ENCODE measurements around the gene MAP3K20.
A peak's percentile ranks its signal among the peaks of the same experiment; 100 is the strongest.

- peak; percentile 73 to 85 for TF ChIP-seq CTCF (IDR thresholded peaks at IDR 0.05; ENCODE audit: extremely low read depth in 1 of 2, insufficient read depth in 1 of 2, low read depth in 1 of 2, low read length in 2 of 2)
- TF ChIP-seq POLR2A (IDR thresholded peaks at IDR 0.05; ENCODE audit: low read depth, low read length): no peak
These were observed 48.2 kb upstream of the MAP3K20 start for GRCh38 chr2:173027181-173028128.
